Breast epithelium (tissue), 4 donors: Measurements from ENCODE around the gene HOXC5. TPM values are rescaled to one million over a fixed set of nuclear protein-coding genes. Genes with fewer than 3 reads are reported as not detected.

Source experiments
- DNase-seq, 2 donors: peaks; one replicate each; pipeline ENCODE4 v3.0.0-alpha.2; 2019; ENCODE audit warnings: low spot score in 2 of 2
- H3K27ac ChIP-seq, 2 donors: fragments of 200-600 bp; sonication (generic) in 1 of 2; one replicate each; pipeline ENCODE4 v1.5.1; 2016 to 2019; ENCODE audit warnings: mild to moderate bottlenecking in 1 of 2
- H3K27me3 ChIP-seq, 2 donors: fragments of 200-600 bp; sonication (generic) in 1 of 2; one replicate each; pipeline versions ENCODE4 v1.5.1 to v1.6.0; 2017 to 2019; ENCODE audit warnings: control low read depth in 1 of 2, mild to moderate bottlenecking in 1 of 2
- H3K36me3 ChIP-seq: fragments of 200-600 bp; one replicate; pipeline ENCODE4 v1.5.1; 2019
- H3K4me1 ChIP-seq, 2 donors: fragments of 200-600 bp; sonication (generic); one replicate each; pipeline ENCODE4 v1.5.1; 2016 to 2019; ENCODE audit warnings: control low read depth in 1 of 2
- H3K4me3 ChIP-seq, 3 donors: fragments of 200-600 bp; sonication (generic); 1 replicate in 2 of 3; 2 replicates in 1 of 3; pipeline ENCODE4 v1.5.1; 2016 to 2019; ENCODE audit warnings: mild to moderate bottlenecking in 3 of 3, moderate library complexity in 2 of 3
- H3K9me3 ChIP-seq, 2 donors: fragments of 200-600 bp; sonication (generic) in 1 of 2; one replicate each; pipeline ENCODE4 v1.5.1; 2016 to 2019; ENCODE audit warnings: control low read depth in 1 of 2
- POLR2A ChIP-seq: fragments of 450-650 bp; IDR thresholded peaks from one replicate; pipeline ENCODE4 v1.6.1; 2016; ENCODE audit warnings: antibody characterized with exemption, mild to moderate bottlenecking, moderate library complexity
- POLR2AphosphoS5 ChIP-seq, 3 donors: sonication (generic); formaldehyde crosslinking; IDR thresholded peaks; one replicate each; pipeline ENCODE4 v1.6.1; 2017; ENCODE audit warnings: antibody characterized with exemption in 3 of 3
- intact Hi-C: fragments of 100-400 bp; cut with DNase I; formaldehyde crosslinking; loops from one replicate; pipeline ENCODE4 v1.15.1; 2023; ENCODE audit warnings: low total_unique reads
- total RNA-seq, 3 donors: library from RNA; depleted of rRNA; stranded (reverse); fragments of >200 nt; gene quantifications; one replicate each; pipeline ENCODE4 v1.1.0, GENCODE V29; 2016
- TF ChIP-seq, protein P1 (sequence below), 3 donors: fragments of 450-650 bp; IDR thresholded peaks; one replicate each; pipeline ENCODE4 v1.5.1; 2016 to 2017; ENCODE audit warnings: antibody characterized with exemption in 3 of 3, mild to moderate bottlenecking in 3 of 3, moderate library complexity in 3 of 3

HOXC5 gene
- total RNA-seq, 3 donors from 2014 or later = 0.73 to 0.98 (median 0.96) TPM

GRCh38 chr12:53998900-53999236 lies 34.0 kb upstream of the HOXC5 start:
- Histone ChIP-seq H3K9me3 (no peaks in the 10 kb centered on the region), H3K27ac (peak overlapping the region; percentile 94 to 95), H3K36me3 (no peaks in the 10 kb centered on the region), H3K4me3 (peak overlapping the region; percentile 71 to 96 (median 82)), H3K4me1 (peaks cover 4 to 9% of the 10 kb centered on the region in 2 donors), H3K27me3 (peaks cover 0 to 27% of the 10 kb centered on the region in 2 donors)
- TF ChIP-seq POLR2AphosphoS5 (IDR thresholded peaks at IDR 0.05) (no peak), POLR2A (no peak)
- TF ChIP-seq, protein P1, sequence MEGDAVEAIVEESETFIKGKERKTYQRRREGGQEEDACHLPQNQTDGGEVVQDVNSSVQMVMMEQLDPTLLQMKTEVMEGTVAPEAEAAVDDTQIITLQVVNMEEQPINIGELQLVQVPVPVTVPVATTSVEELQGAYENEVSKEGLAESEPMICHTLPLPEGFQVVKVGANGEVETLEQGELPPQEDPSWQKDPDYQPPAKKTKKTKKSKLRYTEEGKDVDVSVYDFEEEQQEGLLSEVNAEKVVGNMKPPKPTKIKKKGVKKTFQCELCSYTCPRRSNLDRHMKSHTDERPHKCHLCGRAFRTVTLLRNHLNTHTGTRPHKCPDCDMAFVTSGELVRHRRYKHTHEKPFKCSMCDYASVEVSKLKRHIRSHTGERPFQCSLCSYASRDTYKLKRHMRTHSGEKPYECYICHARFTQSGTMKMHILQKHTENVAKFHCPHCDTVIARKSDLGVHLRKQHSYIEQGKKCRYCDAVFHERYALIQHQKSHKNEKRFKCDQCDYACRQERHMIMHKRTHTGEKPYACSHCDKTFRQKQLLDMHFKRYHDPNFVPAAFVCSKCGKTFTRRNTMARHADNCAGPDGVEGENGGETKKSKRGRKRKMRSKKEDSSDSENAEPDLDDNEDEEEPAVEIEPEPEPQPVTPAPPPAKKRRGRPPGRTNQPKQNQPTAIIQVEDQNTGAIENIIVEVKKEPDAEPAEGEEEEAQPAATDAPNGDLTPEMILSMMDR (IDR thresholded peaks at IDR 0.05) = no peak
- intact Hi-C loops = no loop called here
- DNase-seq = no peak

GRCh38 chr12:53999559-54000115 lies 33.2 kb upstream of the HOXC5 start:
- peak overlapping the region; percentile 94 to 95 for H3K27ac ChIP-seq
- intact Hi-C loops = loop anchor here (10.0 kb wide), 2 partner anchors 205 to 1965 kb away; partner anchors contain the start of genes CDK2 and PMEL
- peak overlapping the region; percentile 71 to 96 (median 82) for H3K4me3 ChIP-seq
- peaks cover 0 to 1% of the 10 kb centered on the region in 2 donors for H3K4me1 ChIP-seq
- no peaks in the 10 kb centered on the region for H3K36me3 ChIP-seq
- TF ChIP-seq POLR2AphosphoS5 (IDR thresholded peaks at IDR 0.05) (no peak), POLR2A (no peak)
- TF ChIP-seq, protein P1 (IDR thresholded peaks at IDR 0.05) = no peak
- peak; percentile 64 to 81 for DNase-seq
- no peaks in the 10 kb centered on the region for H3K9me3 ChIP-seq
- H3K27me3 ChIP-seq = peaks cover 0 to 23% of the 10 kb centered on the region in 2 donors

- intact Hi-C loops = loop anchor here (10.0 kb wide), 2 partner anchors 204 to 1964 kb away; partner anchors contain the start of genes CDK2 and PMEL
- DNase-seq = no peak
- Histone ChIP-seq H3K9me3 (no peaks in the 10 kb centered on the region), H3K4me1 (no peaks in the 10 kb centered on the region), H3K27me3 (peaks cover 0 to 15% of the 10 kb centered on the region in 2 donors), H3K36me3 (no peaks in the 10 kb centered on the region), H3K4me3 (peak within 1 kb of the TSS; percentile 71 to 96 (median 82)), H3K27ac (peak within 1 kb of the TSS; percentile 94 to 95)
- TF ChIP-seq POLR2A (no peak), POLR2AphosphoS5 (IDR thresholded peaks at IDR 0.05) (peak in 2 of 3 donors; percentile 28 to 45)
These were observed 32.4 kb upstream of the HOXC5 start, which contains the start of gene HOXC9 for GRCh38 chr12:54000116-54001114. Gene HOXC9, plus strand, starts transcription at chr12:54000161. Its CDS starts 28 bp downstream, at chr12:54000189.

DNA sequence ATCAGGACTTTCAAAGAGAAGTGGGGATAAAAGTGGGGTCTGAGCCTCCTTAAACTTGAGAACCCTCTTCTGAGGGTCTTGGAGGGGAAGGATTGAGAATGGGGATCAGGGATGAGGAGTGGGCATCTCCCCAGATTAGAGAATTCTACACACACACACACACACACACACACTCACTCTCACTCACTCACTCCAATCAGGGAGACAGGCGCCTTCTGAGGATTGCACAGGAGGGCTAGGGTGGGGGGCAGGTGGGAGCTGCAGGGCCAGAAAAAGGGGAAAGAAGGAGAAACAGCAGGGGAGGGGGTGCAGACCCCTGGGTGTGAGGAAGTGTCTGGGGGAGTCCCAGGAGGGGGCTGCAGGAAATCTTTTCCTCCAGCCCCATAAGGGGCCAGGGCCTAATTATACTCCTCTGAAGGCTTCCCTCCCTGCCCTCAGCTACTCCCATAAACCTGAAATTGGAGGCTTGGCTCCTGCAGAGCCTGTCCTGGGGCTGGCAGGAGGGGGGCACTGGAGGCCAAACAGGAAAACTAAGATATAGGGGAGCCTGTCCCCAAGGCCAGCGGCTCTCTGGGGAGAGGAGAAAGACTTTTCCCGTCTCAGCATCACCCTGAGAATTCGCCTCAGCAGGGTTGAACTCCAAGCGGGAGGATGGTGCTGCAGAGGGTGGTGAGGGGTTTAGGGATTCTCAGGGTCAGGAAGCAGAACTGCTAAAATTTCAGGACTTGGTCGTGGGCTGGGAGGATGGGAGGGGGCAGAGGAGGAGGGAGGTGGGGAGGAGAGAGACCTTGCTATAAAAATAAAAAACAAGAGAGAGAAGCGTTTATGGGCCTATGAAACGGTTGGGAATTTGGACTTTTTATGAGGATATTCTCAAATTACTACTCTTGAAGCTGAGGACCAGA lies 31.3 kb upstream of the HOXC5 start:
- Histone ChIP-seq H3K27ac (peak overlapping the region; percentile 94 to 95), H3K4me3 (peak overlapping the region; percentile 71 to 96 (median 82)), H3K27me3 (peaks cover 0 to 4% of the 10 kb centered on the region in 2 donors), H3K4me1 (no peaks in the 10 kb centered on the region), H3K36me3 (no peaks in the 10 kb centered on the region), H3K9me3 (no peaks in the 10 kb centered on the region)
- DNase-seq = no peak
- TF ChIP-seq, protein P1 (IDR thresholded peaks at IDR 0.05) = no peak
- TF ChIP-seq POLR2A = no peak
- no peak for TF ChIP-seq POLR2AphosphoS5 (IDR thresholded peaks at IDR 0.05)
- intact Hi-C loops = loop anchor here (10.0 kb wide), 2 partner anchors 203 to 1963 kb away; partner anchors contain the start of genes CDK2 and PMEL
